Activated CD8-positive, alpha-beta T cell treated with anti-CD3 and anti-CD28 coated beads, Interleukin-2, amount 10 ng/mL, durations not matched to agents 7 days and 5 days (primary cell): ENCODE measurements around the gene COG3. TPM values are rescaled to one million over a fixed set of nuclear protein-coding genes. Genes with fewer than 3 reads are reported as not detected.
"Not testable (repeated sequence)": the region's sequence is repeated elsewhere in the genome, so short reads cannot be mapped to it uniquely, and the experiment has no call there.

ENCODE experiments used
- ATAC-seq: fragments of 150-1000 bp; cut with Tn5 transposase; one replicate; pipeline ENCODE4 v1.10.0; 2021; ENCODE audit warnings: moderate library complexity
- CTCF ChIA-PET: fragments of 350-600 bp; sonication (Branson Sonifier 250); formaldehyde crosslinking; loops from one replicate; lab custom pipeline; 2021; ENCODE audit warnings: antibody characterized with exemption; lab: Charles Lee
- POLR2A ChIA-PET: fragments of 350-600 bp; sonication (Branson Sonifier 250); formaldehyde crosslinking; loops from one replicate; lab custom pipeline; 2021; ENCODE audit warnings: antibody characterized with exemption; lab: Charles Lee
- DNase-seq: peaks from one replicate; pipeline ENCODE4 v3.0.0-alpha.2; 2020
- H3K27ac Mint-ChIP-seq: one replicate; pipeline ENCODE4 v1.8.0; 2021; ENCODE audit warnings: mild to moderate bottlenecking, mixed read lengths
- H3K27me3 Mint-ChIP-seq: one replicate; pipeline ENCODE4 v1.8.0; 2021; ENCODE audit warnings: low read depth, mixed read lengths
- H3K36me3 Mint-ChIP-seq: one replicate; pipeline ENCODE4 v1.8.0; 2021; ENCODE audit warnings: low read depth, mixed read lengths
- H3K4me1 Mint-ChIP-seq: one replicate; pipeline ENCODE4 v1.8.0; 2021; ENCODE audit warnings: low read depth, mixed read lengths
- H3K4me3 Mint-ChIP-seq: one replicate; pipeline ENCODE4 v1.8.0; 2021; ENCODE audit warnings: mild to moderate bottlenecking, mixed read lengths
- H3K9me3 Mint-ChIP-seq: one replicate; pipeline ENCODE4 v1.8.0; 2022; ENCODE audit warnings: mixed read lengths; ENCODE audit not compliant: insufficient read depth
- total RNA-seq, 2 experiments: library from RNA; stranded (reverse); gene quantifications; one replicate each; pipeline ENCODE4 v1.2.3, GENCODE V29; 2021

COG3 gene, protein sequence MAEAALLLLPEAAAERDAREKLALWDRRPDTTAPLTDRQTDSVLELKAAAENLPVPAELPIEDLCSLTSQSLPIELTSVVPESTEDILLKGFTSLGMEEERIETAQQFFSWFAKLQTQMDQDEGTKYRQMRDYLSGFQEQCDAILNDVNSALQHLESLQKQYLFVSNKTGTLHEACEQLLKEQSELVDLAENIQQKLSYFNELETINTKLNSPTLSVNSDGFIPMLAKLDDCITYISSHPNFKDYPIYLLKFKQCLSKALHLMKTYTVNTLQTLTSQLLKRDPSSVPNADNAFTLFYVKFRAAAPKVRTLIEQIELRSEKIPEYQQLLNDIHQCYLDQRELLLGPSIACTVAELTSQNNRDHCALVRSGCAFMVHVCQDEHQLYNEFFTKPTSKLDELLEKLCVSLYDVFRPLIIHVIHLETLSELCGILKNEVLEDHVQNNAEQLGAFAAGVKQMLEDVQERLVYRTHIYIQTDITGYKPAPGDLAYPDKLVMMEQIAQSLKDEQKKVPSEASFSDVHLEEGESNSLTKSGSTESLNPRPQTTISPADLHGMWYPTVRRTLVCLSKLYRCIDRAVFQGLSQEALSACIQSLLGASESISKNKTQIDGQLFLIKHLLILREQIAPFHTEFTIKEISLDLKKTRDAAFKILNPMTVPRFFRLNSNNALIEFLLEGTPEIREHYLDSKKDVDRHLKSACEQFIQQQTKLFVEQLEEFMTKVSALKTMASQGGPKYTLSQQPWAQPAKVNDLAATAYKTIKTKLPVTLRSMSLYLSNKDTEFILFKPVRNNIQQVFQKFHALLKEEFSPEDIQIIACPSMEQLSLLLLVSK
- 10 to 100 TPM; 22.0 to 23.1 TPM for total RNA-seq

DNA sequence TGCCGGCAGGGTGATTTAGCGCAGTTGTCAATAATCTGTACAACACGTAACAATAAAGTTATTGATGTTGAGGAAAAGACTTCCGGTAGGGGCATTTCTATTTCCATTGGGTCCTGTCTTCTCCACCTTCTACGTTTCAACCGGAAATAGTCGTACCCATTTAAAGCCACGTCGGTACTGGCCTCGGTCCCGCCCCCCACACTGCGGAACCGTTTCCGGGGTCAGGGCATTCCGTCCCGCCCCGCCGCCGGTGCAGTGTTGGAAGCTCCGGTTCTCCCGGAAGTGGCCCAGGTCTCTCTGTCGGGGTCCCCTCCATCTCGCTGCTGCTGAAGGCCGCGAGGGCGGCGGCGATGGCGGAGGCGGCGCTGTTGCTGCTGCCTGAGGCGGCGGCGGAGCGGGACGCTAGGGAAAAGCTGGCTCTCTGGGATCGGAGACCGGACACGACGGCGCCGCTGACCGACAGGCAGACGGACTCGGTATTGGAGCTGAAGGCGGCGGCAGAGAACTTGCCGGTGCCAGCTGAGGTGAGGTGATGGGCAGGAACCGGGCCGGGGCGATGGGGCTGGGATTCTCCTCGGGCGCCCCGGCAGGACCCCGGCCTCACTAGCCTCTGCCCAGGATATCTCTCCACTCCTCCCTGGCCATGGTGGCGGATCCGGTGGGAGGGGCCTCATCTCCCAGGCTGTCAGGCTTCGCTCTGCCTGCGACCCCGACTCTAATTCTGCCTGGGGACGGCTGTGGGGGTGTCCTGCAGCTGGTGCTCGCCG is at the start of gene COG3:
COG3 (plus strand) TSS at position 253 of the 767 bp plus-strand sequence; CDS start at position 351, 98 bp downstream.
- H3K4me1 Mint-ChIP-seq = peaks cover 38% of the 10 kb centered on the region
- ChIA-PET CTCF (interaction anchor here (0.6 to 1.7 kb wide), 9 partner anchors 10 to 94 kb away, joined by 3 to 7 read pairs (median 4); partner anchors contain the start of gene SLC25A30), POLR2A (interaction anchor here (0.9 to 2.4 kb wide), 11 partner anchors 9 to 130 kb away, joined by 3 to 11 read pairs (median 5); partner anchors contain the start of genes SLC25A30 and TPT1)
- DNase-seq (peak; percentile 96), ATAC-seq (peak; percentile 96)
- H3K27me3 Mint-ChIP-seq = no peaks in the 10 kb centered on the region
- H3K4me3 Mint-ChIP-seq = peak within 1 kb of the TSS; percentile 81
- H3K27ac Mint-ChIP-seq = peak within 1 kb of the TSS; percentile 90
- H3K36me3 Mint-ChIP-seq = peaks cover 23% of the 10 kb centered on the region
- no peaks in the 10 kb centered on the region for H3K9me3 Mint-ChIP-seq

DNA sequence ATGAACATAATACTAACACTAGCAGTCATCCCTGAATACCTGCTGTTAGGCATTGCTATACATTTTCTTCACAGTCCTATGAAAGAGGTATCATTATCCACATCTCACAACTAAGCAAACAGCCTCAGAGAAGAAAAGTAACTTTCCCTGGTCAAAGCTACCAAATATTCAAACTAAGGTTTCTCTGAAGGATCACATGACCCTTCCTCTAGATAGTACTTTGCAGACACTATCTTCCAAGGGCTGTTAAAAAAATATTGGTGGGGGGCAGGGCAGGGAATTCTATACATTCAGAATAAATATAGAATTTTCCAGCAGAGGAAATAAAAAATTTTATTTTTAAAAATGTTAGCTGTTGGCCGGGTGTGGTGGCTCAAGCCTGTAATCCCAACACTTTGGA is 49.6 kb upstream of the COG3 start:
- Mint-ChIP-seq H3K27ac (no peak overlapping the region), H3K27me3 (no peaks in the 10 kb centered on the region), H3K4me3 (peak overlapping the region; percentile 28), H3K36me3 (peaks cover 9% of the 10 kb centered on the region), H3K4me1 (peaks cover 15% of the 10 kb centered on the region), H3K9me3 (no peaks in the 10 kb centered on the region)
- DNase-seq = no peak
- no peak for ATAC-seq
- ChIA-PET POLR2A (interaction anchor here (0.9 to 1.3 kb wide), 2 partner anchors 19 to 76 kb away, joined by 4 to 5 read pairs; no protein-coding TSS in a partner anchor), CTCF (interaction anchor here (1.0 to 3.9 kb wide), 6 partner anchors 9 to 49 kb away, joined by 4 to 30 read pairs (median 8); no protein-coding TSS in a partner anchor)

DNA sequence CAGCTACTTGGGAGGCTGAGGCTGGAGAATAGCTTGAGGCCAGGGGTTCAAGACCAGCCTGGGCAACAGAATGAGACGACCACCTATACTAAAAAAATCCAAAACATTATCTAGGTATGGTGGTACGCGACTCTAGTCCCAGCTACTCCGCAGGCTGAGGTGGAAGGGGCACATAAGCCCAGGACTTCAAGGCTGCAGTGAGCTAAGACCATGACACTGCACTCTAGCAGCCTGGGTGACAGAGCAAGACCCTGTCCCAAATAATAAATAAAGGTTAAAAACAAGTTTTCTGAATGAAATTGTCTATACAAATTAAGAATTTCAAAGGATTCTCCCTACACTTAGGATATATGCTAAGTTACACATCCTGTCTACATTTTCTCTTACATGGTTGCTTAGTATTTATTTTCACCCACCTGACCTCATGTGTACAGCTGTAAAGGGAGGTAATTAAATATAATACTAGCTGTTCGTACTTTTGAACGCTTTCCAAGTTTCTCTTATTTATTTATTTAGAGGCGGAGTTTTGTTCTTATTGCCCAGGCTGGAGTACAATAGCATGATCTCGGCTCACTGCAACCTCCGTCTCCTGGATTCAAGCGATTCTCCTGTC is 48.1 kb upstream of the COG3 start:
- ChIA-PET CTCF (interaction anchor here (1.0 to 4.2 kb wide), 10 partner anchors 8 to 77 kb away, joined by 4 to 30 read pairs (median 4); no protein-coding TSS in a partner anchor), POLR2A (interaction anchor here (0.8 to 3.3 kb wide), 7 partner anchors 10 to 85 kb away, joined by 3 to 19 read pairs (median 4); partner anchors contain the start of genes COG3 and TPT1)
- H3K9me3 Mint-ChIP-seq = no peaks in the 10 kb centered on the region
- peak overlapping the region; percentile 95 for H3K27ac Mint-ChIP-seq
- peaks cover 15% of the 10 kb centered on the region for H3K4me1 Mint-ChIP-seq
- ATAC-seq (no peak), DNase-seq (no peak)
- H3K36me3 Mint-ChIP-seq = peaks cover 3% of the 10 kb centered on the region
- H3K27me3 Mint-ChIP-seq = no peaks in the 10 kb centered on the region
- peak overlapping the region; percentile 91 for H3K4me3 Mint-ChIP-seq

- H3K4me3 Mint-ChIP-seq = peak within 1 kb of the TSS; percentile 91
- ATAC-seq (peak; percentile 95), DNase-seq (peak; percentile 94)
- no peaks in the 10 kb centered on the region for H3K27me3 Mint-ChIP-seq
- H3K9me3 Mint-ChIP-seq = no peaks in the 10 kb centered on the region
- ChIA-PET POLR2A (interaction anchor here (0.9 to 3.3 kb wide), 8 partner anchors 9 to 77 kb away, joined by 3 to 19 read pairs (median 4); partner anchors contain the start of genes COG3 and TPT1), CTCF (interaction anchor here (1.0 to 4.2 kb wide), 12 partner anchors 10 to 78 kb away, joined by 3 to 30 read pairs (median 4); partner anchors contain the start of gene COG3)
- H3K36me3 Mint-ChIP-seq = peaks cover 3% of the 10 kb centered on the region
- peak within 1 kb of the TSS; percentile 95 for H3K27ac Mint-ChIP-seq
- H3K4me1 Mint-ChIP-seq = peaks cover 13% of the 10 kb centered on the region
Measured at GRCh38 chr13:45417790-45418534, 46.8 kb upstream of the COG3 start, which contains the start of gene SLC25A30. Gene SLC25A30, minus strand, starts transcription at chr13:45418373. Its CDS starts 6,948 bp downstream, at chr13:45411425.

- H3K27me3 Mint-ChIP-seq, POLR2A ChIA-PET, H3K9me3 Mint-ChIP-seq, H3K4me3 Mint-ChIP-seq, DNase-seq, ATAC-seq, H3K36me3 Mint-ChIP-seq, H3K27ac Mint-ChIP-seq: not testable (repeated sequence)
- CTCF ChIA-PET = interaction anchor here (1.4 to 4.2 kb wide), 2 partner anchors 10 to 48 kb away, joined by 4 to 24 read pairs; no protein-coding TSS in a partner anchor
- peaks cover 13% of the 10 kb centered on the region for H3K4me1 Mint-ChIP-seq
Measured at GRCh38 chr13:45419389-45419788, 45.4 kb upstream of the COG3 start.

- Mint-ChIP-seq H3K27me3 (no peaks in the 10 kb centered on the region), H3K4me3 (no peak overlapping the region), H3K27ac (no peak overlapping the region), H3K9me3 (no peaks in the 10 kb centered on the region), H3K4me1 (peaks cover 9% of the 10 kb centered on the region), H3K36me3 (peaks cover 2% of the 10 kb centered on the region)
- ATAC-seq (no peak), DNase-seq (no peak)
- ChIA-PET CTCF (interaction anchor here (1.1 to 4.2 kb wide), 2 partner anchors 48 to 49 kb away, joined by 4 to 24 read pairs; no protein-coding TSS in a partner anchor), POLR2A (no interaction called here)
Measured at GRCh38 chr13:45419945-45420344, 44.8 kb upstream of the COG3 start.

GRCh38 chr13:45422731-45423292 is 41.9 kb upstream of the COG3 start:
- ATAC-seq (no peak), DNase-seq (no peak)
- ChIA-PET POLR2A (interaction anchor here (0.8 kb wide), 1 partner anchor 42 kb away, joined by 3 read pairs; the partner anchor contains the start of gene COG3), CTCF (interaction anchor here (1.1 to 1.2 kb wide), 2 partner anchors 23 to 42 kb away, joined by 3 read pairs; partner anchors contain the start of gene COG3)
- H3K27me3 Mint-ChIP-seq = no peaks in the 10 kb centered on the region
- no peak overlapping the region for H3K27ac Mint-ChIP-seq
- no peaks in the 10 kb centered on the region for H3K36me3 Mint-ChIP-seq
- H3K4me3 Mint-ChIP-seq = no peak overlapping the region
- H3K4me1 Mint-ChIP-seq = peaks cover 3% of the 10 kb centered on the region
- no peaks in the 10 kb centered on the region for H3K9me3 Mint-ChIP-seq

- H3K27ac Mint-ChIP-seq, H3K36me3 Mint-ChIP-seq, H3K9me3 Mint-ChIP-seq, H3K27me3 Mint-ChIP-seq, H3K4me3 Mint-ChIP-seq, H3K4me1 Mint-ChIP-seq, DNase-seq: not testable (repeated sequence)
- ChIA-PET POLR2A (interaction anchor here (1.4 kb wide), 1 partner anchor 8 kb away, joined by 4 read pairs; the partner anchor contains the start of gene SLC25A30), CTCF (interaction anchor here (0.6 to 1.3 kb wide), 3 partner anchors 16 to 47 kb away, joined by 3 to 4 read pairs (median 3); no protein-coding TSS in a partner anchor)
- ATAC-seq = peak; percentile 25
Measured at GRCh38 chr13:45426056-45426841, 38.5 kb upstream of the COG3 start.
